Measurements from ENCODE around the gene CFH.
"Not testable (repeated sequence)": the region's sequence is repeated elsewhere in the genome, so short reads cannot be mapped to it uniquely, and the experiment has no call there.

Gene CFH

GRCh38 chr1:196661345-196661744 lies 9.5 kb downstream of the CFH start:
- DNase-seq = no peak

GRCh38 chr1:196667131-196667530 lies 15.3 kb downstream of the CFH start:
- DNase-seq = no peak

- no peak for DNase-seq
These were observed 17.2 kb downstream of the CFH start for GRCh38 chr1:196669051-196669450.

- DNase-seq = no peak
These were observed 17.9 kb downstream of the CFH start for GRCh38 chr1:196669693-196670092.

GRCh38 chr1:196674908-196675307 lies 23.1 kb downstream of the CFH start:
- DNase-seq = no peak

- no peak for DNase-seq
These were observed 26.1 kb downstream of the CFH start for GRCh38 chr1:196677781-196678509.

GRCh38 chr1:196678510-196678884 lies 26.7 kb downstream of the CFH start:
- no peak for DNase-seq

GRCh38 chr1:196680107-196680506 lies 28.3 kb downstream of the CFH start:
- DNase-seq = no peak

GRCh38 chr1:196684476-196684875 lies 32.6 kb downstream of the CFH start:
- DNase-seq = no peak

- no peak for DNase-seq
These were observed 33.7 kb downstream of the CFH start for GRCh38 chr1:196685506-196685905.

- no peak for DNase-seq
These were observed 37.2 kb downstream of the CFH start for GRCh38 chr1:196689001-196689400.

- no peak for DNase-seq
These were observed 38.7 kb downstream of the CFH start for GRCh38 chr1:196690582-196690981.

- no peak for DNase-seq
These were observed 47.1 kb downstream of the CFH start for GRCh38 chr1:196698993-196699392.

GRCh38 chr1:196701144-196701543 lies 49.3 kb downstream of the CFH start:
- no peak for DNase-seq

- DNase-seq = not testable (repeated sequence)
These were observed 58.0 kb downstream of the CFH start for GRCh38 chr1:196709892-196710291.

- no peak for DNase-seq
These were observed 66.0 kb downstream of the CFH start for GRCh38 chr1:196717868-196718267.

GRCh38 chr1:196723325-196724185 lies 71.7 kb downstream of the CFH start:
- no peak for DNase-seq

- DNase-seq = no peak
These were observed 80.7 kb downstream of the CFH start for GRCh38 chr1:196732526-196732925.

- DNase-seq = no peak
These were observed 81.5 kb downstream of the CFH start for GRCh38 chr1:196733091-196733970.

- DNase-seq = no peak
These were observed 82.2 kb downstream of the CFH start for GRCh38 chr1:196734006-196734405.

- DNase-seq = no peak
These were observed 82.6 kb downstream of the CFH start for GRCh38 chr1:196734460-196734859.

- DNase-seq = no peak
These were observed 86.9 kb downstream of the CFH start for GRCh38 chr1:196738730-196739129.

GRCh38 chr1:196743244-196743643 lies 91.4 kb downstream of the CFH start:
- DNase-seq = not testable (repeated sequence)

Measured in right kidney (tissue), 1 donor.